Measurements from ENCODE around the gene SRGAP2B. TPM values are rescaled to one million over a fixed set of nuclear protein-coding genes. Genes with fewer than 3 reads are reported as not detected.
"Not testable (repeated sequence)": the region's sequence is repeated elsewhere in the genome, so short reads cannot be mapped to it uniquely, and the experiment has no call there.

Gene SRGAP2B
- polyA plus RNA-seq, 1 donor (not counting 4 experiments of a cell fraction or from before 2014, with no cell fraction given), result 11.0 TPM

DNA sequence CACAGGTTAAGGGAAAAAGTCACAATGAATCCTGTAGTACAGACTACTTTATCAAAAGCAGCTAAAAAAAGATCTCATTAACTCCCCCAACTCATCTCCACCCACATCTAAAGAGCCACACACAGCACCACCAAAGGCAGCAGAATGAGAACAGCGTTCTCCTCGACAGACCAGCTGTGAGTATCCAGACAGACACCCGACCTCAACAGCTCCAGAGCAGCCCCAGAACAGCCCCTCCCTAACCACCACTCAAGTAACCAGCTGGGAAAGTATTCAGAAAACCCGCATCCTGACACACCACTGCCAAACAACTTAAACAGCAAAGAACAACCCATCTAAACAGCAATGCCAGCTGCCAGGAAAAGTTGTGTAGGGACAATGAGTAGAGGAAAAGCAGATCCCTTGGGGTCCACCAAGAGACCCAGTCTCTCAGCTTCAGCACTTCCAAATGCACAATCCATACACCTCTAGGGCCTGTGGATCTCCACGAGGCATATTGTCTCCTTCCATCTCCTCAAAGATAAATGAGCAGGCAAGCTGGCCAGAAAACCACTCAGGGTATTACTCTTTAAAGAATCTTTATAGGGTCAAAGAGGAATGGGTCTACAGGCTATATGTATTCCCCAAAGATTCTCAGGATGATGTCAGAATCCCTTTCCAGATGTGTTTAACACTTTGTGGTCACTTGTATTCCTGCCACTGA is 49.4 kb downstream of the SRGAP2B start:
- H3K27ac ChIP-seq (ENCODE audit: control insufficient read depth, insufficient read depth, low read length); H3K36me3 ChIP-seq (ENCODE audit: control insufficient read depth in 2 of 2, extremely low read depth in 1 of 2, insufficient read depth in 2 of 2, low read length in 2 of 2); H3K4me1 ChIP-seq (ENCODE audit: control insufficient read depth, extremely low read depth, insufficient read depth, low read length); H3K9ac ChIP-seq (ENCODE audit: control insufficient read depth, extremely low read depth, insufficient read depth, low read length); H2AFZ ChIP-seq (ENCODE audit: control insufficient read depth, low read length); H4K20me1 ChIP-seq (ENCODE audit: control insufficient read depth, extremely low read depth, insufficient read depth, low read length); H3K9me3 ChIP-seq (ENCODE audit: control insufficient read depth, low read depth, low read length); dilution Hi-C loops (cut with MboI; ENCODE audit: extremely low pct_ligation_motif_present, low sequenced_read_pairs); DNase-seq (ENCODE audit: low read depth, low spot score); H3K79me2 ChIP-seq (ENCODE audit: control insufficient read depth, insufficient read depth, low read length); H3K4me3 ChIP-seq (ENCODE audit: control insufficient read depth in 2 of 3, extremely low read depth in 1 of 3, insufficient read depth in 2 of 3, low read depth in 1 of 3, low read length in 3 of 3); H3K9me1 ChIP-seq (ENCODE audit: control insufficient read depth, extremely low read depth, insufficient read depth, low read length); H3K4me2 ChIP-seq (ENCODE audit: control insufficient read depth, extremely low read depth, insufficient read depth, low read depth, low read length); H3K27me3 ChIP-seq (ENCODE audit: control insufficient read depth, extremely low read depth, insufficient read depth, low read length); FAIRE-seq: not testable (repeated sequence)

GRCh38 chr1:145041519-145041918 is 53.6 kb downstream of the SRGAP2B start:
- H3K9me3 ChIP-seq (ENCODE audit: control insufficient read depth, low read depth, low read length); H4K20me1 ChIP-seq (ENCODE audit: control insufficient read depth, extremely low read depth, insufficient read depth, low read length); H3K9ac ChIP-seq (ENCODE audit: control insufficient read depth, extremely low read depth, insufficient read depth, low read length); H3K27ac ChIP-seq (ENCODE audit: control insufficient read depth, insufficient read depth, low read length); H3K4me2 ChIP-seq (ENCODE audit: control insufficient read depth, extremely low read depth, insufficient read depth, low read depth, low read length); H3K36me3 ChIP-seq (ENCODE audit: control insufficient read depth in 2 of 2, extremely low read depth in 1 of 2, insufficient read depth in 2 of 2, low read length in 2 of 2); H3K4me1 ChIP-seq (ENCODE audit: control insufficient read depth, extremely low read depth, insufficient read depth, low read length); H3K27me3 ChIP-seq (ENCODE audit: control insufficient read depth, extremely low read depth, insufficient read depth, low read length); FAIRE-seq; H2AFZ ChIP-seq (ENCODE audit: control insufficient read depth, low read length); H3K79me2 ChIP-seq (ENCODE audit: control insufficient read depth, insufficient read depth, low read length); DNase-seq (ENCODE audit: low read depth, low spot score); H3K4me3 ChIP-seq (ENCODE audit: control insufficient read depth in 2 of 3, extremely low read depth in 1 of 3, insufficient read depth in 2 of 3, low read depth in 1 of 3, low read length in 3 of 3); dilution Hi-C loops (cut with MboI; ENCODE audit: extremely low pct_ligation_motif_present, low sequenced_read_pairs); H3K9me1 ChIP-seq (ENCODE audit: control insufficient read depth, extremely low read depth, insufficient read depth, low read length): not testable (repeated sequence)

GRCh38 chr1:145036019-145036418 is 59.1 kb downstream of the SRGAP2B start:
- H3K9me1 ChIP-seq (ENCODE audit: control insufficient read depth, extremely low read depth, insufficient read depth, low read length); H3K4me2 ChIP-seq (ENCODE audit: control insufficient read depth, extremely low read depth, insufficient read depth, low read depth, low read length); H3K27ac ChIP-seq (ENCODE audit: control insufficient read depth, insufficient read depth, low read length); H3K27me3 ChIP-seq (ENCODE audit: control insufficient read depth, extremely low read depth, insufficient read depth, low read length); H3K4me1 ChIP-seq (ENCODE audit: control insufficient read depth, extremely low read depth, insufficient read depth, low read length); H2AFZ ChIP-seq (ENCODE audit: control insufficient read depth, low read length); FAIRE-seq; DNase-seq (ENCODE audit: low read depth, low spot score); H3K36me3 ChIP-seq (ENCODE audit: control insufficient read depth in 2 of 2, extremely low read depth in 1 of 2, insufficient read depth in 2 of 2, low read length in 2 of 2); H3K79me2 ChIP-seq (ENCODE audit: control insufficient read depth, insufficient read depth, low read length); dilution Hi-C loops (cut with MboI; ENCODE audit: extremely low pct_ligation_motif_present, low sequenced_read_pairs); H4K20me1 ChIP-seq (ENCODE audit: control insufficient read depth, extremely low read depth, insufficient read depth, low read length); H3K9ac ChIP-seq (ENCODE audit: control insufficient read depth, extremely low read depth, insufficient read depth, low read length); H3K9me3 ChIP-seq (ENCODE audit: control insufficient read depth, low read depth, low read length); H3K4me3 ChIP-seq (ENCODE audit: control insufficient read depth in 2 of 3, extremely low read depth in 1 of 3, insufficient read depth in 2 of 3, low read depth in 1 of 3, low read length in 3 of 3): not testable (repeated sequence)

- H3K9ac ChIP-seq (ENCODE audit: control insufficient read depth, extremely low read depth, insufficient read depth, low read length); DNase-seq (ENCODE audit: low read depth, low spot score); dilution Hi-C loops (cut with MboI; ENCODE audit: extremely low pct_ligation_motif_present, low sequenced_read_pairs); H3K4me3 ChIP-seq (ENCODE audit: control insufficient read depth in 2 of 3, extremely low read depth in 1 of 3, insufficient read depth in 2 of 3, low read depth in 1 of 3, low read length in 3 of 3); H3K27me3 ChIP-seq (ENCODE audit: control insufficient read depth, extremely low read depth, insufficient read depth, low read length); H3K4me1 ChIP-seq (ENCODE audit: control insufficient read depth, extremely low read depth, insufficient read depth, low read length); H2AFZ ChIP-seq (ENCODE audit: control insufficient read depth, low read length); H4K20me1 ChIP-seq (ENCODE audit: control insufficient read depth, extremely low read depth, insufficient read depth, low read length); FAIRE-seq; H3K9me1 ChIP-seq (ENCODE audit: control insufficient read depth, extremely low read depth, insufficient read depth, low read length); H3K27ac ChIP-seq (ENCODE audit: control insufficient read depth, insufficient read depth, low read length); H3K4me2 ChIP-seq (ENCODE audit: control insufficient read depth, extremely low read depth, insufficient read depth, low read depth, low read length); H3K79me2 ChIP-seq (ENCODE audit: control insufficient read depth, insufficient read depth, low read length); H3K9me3 ChIP-seq (ENCODE audit: control insufficient read depth, low read depth, low read length); H3K36me3 ChIP-seq (ENCODE audit: control insufficient read depth in 2 of 2, extremely low read depth in 1 of 2, insufficient read depth in 2 of 2, low read length in 2 of 2): not testable (repeated sequence)
Observed at GRCh38 chr1:145033523-145033922, 61.6 kb downstream of the SRGAP2B start.

GRCh38 chr1:145027251-145027650 is 67.9 kb downstream of the SRGAP2B start:
- H3K4me1 ChIP-seq (ENCODE audit: control insufficient read depth, extremely low read depth, insufficient read depth, low read length); H2AFZ ChIP-seq (ENCODE audit: control insufficient read depth, low read length); FAIRE-seq; dilution Hi-C loops (cut with MboI; ENCODE audit: extremely low pct_ligation_motif_present, low sequenced_read_pairs); DNase-seq (ENCODE audit: low read depth, low spot score); H3K79me2 ChIP-seq (ENCODE audit: control insufficient read depth, insufficient read depth, low read length); H3K27ac ChIP-seq (ENCODE audit: control insufficient read depth, insufficient read depth, low read length); H4K20me1 ChIP-seq (ENCODE audit: control insufficient read depth, extremely low read depth, insufficient read depth, low read length); H3K36me3 ChIP-seq (ENCODE audit: control insufficient read depth in 2 of 2, extremely low read depth in 1 of 2, insufficient read depth in 2 of 2, low read length in 2 of 2); H3K9me1 ChIP-seq (ENCODE audit: control insufficient read depth, extremely low read depth, insufficient read depth, low read length); H3K27me3 ChIP-seq (ENCODE audit: control insufficient read depth, extremely low read depth, insufficient read depth, low read length); H3K4me3 ChIP-seq (ENCODE audit: control insufficient read depth in 2 of 3, extremely low read depth in 1 of 3, insufficient read depth in 2 of 3, low read depth in 1 of 3, low read length in 3 of 3); H3K4me2 ChIP-seq (ENCODE audit: control insufficient read depth, extremely low read depth, insufficient read depth, low read depth, low read length); H3K9me3 ChIP-seq (ENCODE audit: control insufficient read depth, low read depth, low read length); H3K9ac ChIP-seq (ENCODE audit: control insufficient read depth, extremely low read depth, insufficient read depth, low read length): not testable (repeated sequence)
